Lower leg skin (tissue), 4 donors: Measurements from ENCODE around the gene RPTOR. TPM values are rescaled to one million over a fixed set of nuclear protein-coding genes. Genes with fewer than 3 reads are reported as not detected.

Experiments
- DNase-seq, 2 donors: peaks; one replicate each; pipeline ENCODE4 v3.0.0-alpha.2; 2019; ENCODE audit warnings: low spot score in 2 of 2
- H3K4me3 ChIP-seq: fragments of 200-600 bp; sonication (generic); 2 replicates; pipeline ENCODE4 v1.5.1; 2017; ENCODE audit warnings: mild to moderate bottlenecking, low read depth; ENCODE audit not compliant: poor library complexity, severe bottlenecking
- CTCF ChIP-seq, 3 donors: fragments of 450-650 bp; IDR thresholded peaks; one replicate each; pipeline ENCODE4 v1.5.1; 2016; ENCODE audit warnings: antibody characterized with exemption in 3 of 3, mild to moderate bottlenecking in 3 of 3, moderate library complexity in 2 of 3
- POLR2A ChIP-seq, 2 donors: fragments of 450-650 bp; IDR thresholded peaks; one replicate each; pipeline ENCODE4 v1.6.1; 2016 to 2017; ENCODE audit warnings: antibody characterized with exemption in 2 of 2, mild to moderate bottlenecking in 1 of 2, moderate library complexity in 1 of 2
- WGBS, 2 donors: methylation state at CpG; one replicate each; pipeline ENCODE4 v1.1.5; 2018; 5-methylcytosine and 5-hydroxymethylcytosine counted together
- intact Hi-C: fragments of 100-400 bp; cut with DNase I; formaldehyde crosslinking; loops from one replicate; pipeline ENCODE4 v1.15.0; 2023; ENCODE audit warnings: low total_unique reads
- total RNA-seq, 4 donors: library from RNA; depleted of rRNA; stranded (reverse); fragments of >200 nt; gene quantifications; one replicate each; pipeline ENCODE4 v1.1.0, GENCODE V29; 2016

RPTOR gene
- total RNA-seq, 4 donors from 2014 or later = 30.7 to 68.2 (median 39.8) TPM

- DNase-seq = peak in 1 of 2 donors; percentile 71
- WGBS, 2 donors = 93 to 94% methylated on average over 33 to 36 of the region's 36 CpGs
Observed at GRCh38 chr17:80803451-80804428, 259.1 kb downstream of the RPTOR start.

GRCh38 chr17:80804466-80804865, 259.8 kb downstream of the RPTOR start:
- intact Hi-C loops = no loop called here
- DNase-seq = peak in 1 of 2 donors; percentile 48
- H3K4me3 ChIP-seq = no peak overlapping the region
- TF ChIP-seq POLR2A (IDR thresholded peaks at IDR 0.05) (no peak), CTCF (IDR thresholded peaks at IDR 0.05) (no peak)
- WGBS, 2 donors = 93 to 96% methylated on average over 14 to 15 of the region's 15 CpGs

More at GRCh38 chr17:80803451-80804428, 259.1 kb downstream of the RPTOR start:
- intact Hi-C loops = no loop called here
- no peak overlapping the region for H3K4me3 ChIP-seq
- TF ChIP-seq CTCF (IDR thresholded peaks at IDR 0.05) (no peak), POLR2A (IDR thresholded peaks at IDR 0.05) (no peak)

GRCh38 chr17:80805032-80805751, 260.6 kb downstream of the RPTOR start:
- WGBS, 2 donors = 75% methylated on average over 15 of the region's 15 CpGs
- intact Hi-C loops = no loop called here
- H3K4me3 ChIP-seq = no peak overlapping the region
- TF ChIP-seq POLR2A (IDR thresholded peaks at IDR 0.05) (no peak), CTCF (IDR thresholded peaks at IDR 0.05) (no peak)
- DNase-seq = peak in 1 of 2 donors; percentile 66

GRCh38 chr17:80807014-80807413, 262.4 kb downstream of the RPTOR start:
- TF ChIP-seq POLR2A (IDR thresholded peaks at IDR 0.05) (no peak), CTCF (IDR thresholded peaks at IDR 0.05) (no peak)
- H3K4me3 ChIP-seq = no peak overlapping the region
- DNase-seq = no peak
- intact Hi-C loops = no loop called here
- 94 to 99% methylated on average over 4 of the region's 4 CpGs for WGBS, 2 donors

GRCh38 chr17:80807882-80808281, 263.2 kb downstream of the RPTOR start:
- TF ChIP-seq CTCF (IDR thresholded peaks at IDR 0.05) (no peak), POLR2A (IDR thresholded peaks at IDR 0.05) (no peak)
- 78 to 94% methylated on average over 1 of the region's 1 CpG for WGBS, 2 donors
- intact Hi-C loops = no loop called here
- no peak for DNase-seq
- no peak overlapping the region for H3K4me3 ChIP-seq
